ENCODE measurements around the gene RASSF9.

The RASSF9 gene

DNA sequence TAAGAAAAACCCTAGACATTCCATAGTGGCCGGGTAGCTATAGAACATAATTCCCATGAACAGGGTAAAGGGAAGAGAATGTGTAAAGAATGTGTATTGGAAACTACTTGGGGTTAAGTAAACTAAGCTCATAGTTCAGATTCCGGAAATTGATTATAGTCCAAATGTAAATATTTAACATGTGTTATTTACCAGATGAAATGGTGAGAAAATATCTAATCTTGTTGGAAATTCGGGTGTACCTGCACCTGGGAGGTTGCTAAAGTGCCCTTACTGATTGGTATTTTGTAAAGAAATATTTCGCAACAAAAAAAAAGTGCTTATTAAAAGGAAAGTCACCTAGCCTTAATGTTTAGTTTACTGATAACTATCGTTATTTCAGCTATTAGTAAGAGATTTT, 14.4 kb downstream of the RASSF9 start:
- no peak for DNase-seq (ENCODE audit: extremely low read depth in 1 of 2, low read depth in 1 of 2)

DNA sequence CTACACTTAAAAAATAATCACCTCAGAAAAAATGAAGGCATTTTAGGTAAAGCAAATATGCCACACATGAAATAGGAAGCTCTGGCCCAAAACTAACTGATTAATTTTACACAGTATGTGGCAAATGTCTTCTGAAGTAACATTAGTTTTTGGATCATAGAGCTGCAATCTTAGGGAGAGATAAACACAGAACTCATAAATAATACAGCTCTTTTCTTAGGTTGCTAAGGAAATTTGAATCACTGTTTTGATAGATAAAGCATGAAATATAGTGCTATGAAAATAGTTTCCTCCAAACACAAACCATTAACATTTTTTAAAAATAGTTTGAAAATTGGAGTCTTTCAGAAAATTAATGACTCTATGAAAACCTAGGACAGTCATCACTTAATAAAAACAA, 15.0 kb downstream of the RASSF9 start:
- no peak for DNase-seq (ENCODE audit: extremely low read depth in 1 of 2, low read depth in 1 of 2)

- no peak for DNase-seq (ENCODE audit: extremely low read depth in 1 of 2, low read depth in 1 of 2)
Observed at GRCh38 chr12:85820101-85820500, 16.1 kb downstream of the RASSF9 start.

- no peak for DNase-seq (ENCODE audit: extremely low read depth in 1 of 2, low read depth in 1 of 2)
Observed at GRCh38 chr12:85814741-85815140, 21.5 kb downstream of the RASSF9 start.

DNA sequence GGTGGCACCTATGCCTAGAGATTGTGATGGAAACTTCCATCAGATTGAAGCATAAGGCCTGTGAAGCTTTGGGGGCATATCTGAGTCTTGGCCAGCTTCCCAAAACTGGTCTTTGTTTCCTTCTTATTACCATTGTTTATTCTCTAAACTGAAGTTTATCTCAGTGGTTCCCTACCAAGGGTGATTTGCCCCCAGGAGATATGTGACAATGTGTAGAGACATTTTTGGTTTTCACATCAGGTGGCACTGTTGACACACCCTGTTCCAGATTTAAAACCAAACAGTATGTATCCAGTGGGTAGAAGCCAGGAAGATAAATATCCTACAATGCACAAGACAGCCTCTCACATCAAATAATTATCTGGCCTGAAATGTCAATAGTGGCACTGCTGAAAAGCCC, 22.1 kb downstream of the RASSF9 start:
- no peak for DNase-seq (ENCODE audit: extremely low read depth in 1 of 2, low read depth in 1 of 2)

- DNase-seq (ENCODE audit: extremely low read depth in 1 of 2, low read depth in 1 of 2), result no peak
Observed at GRCh38 chr12:85809500-85809899, 26.7 kb downstream of the RASSF9 start.

GRCh38 chr12:85807730-85808129, 28.5 kb downstream of the RASSF9 start:
- no peak for DNase-seq (ENCODE audit: extremely low read depth in 1 of 2, low read depth in 1 of 2)

DNA sequence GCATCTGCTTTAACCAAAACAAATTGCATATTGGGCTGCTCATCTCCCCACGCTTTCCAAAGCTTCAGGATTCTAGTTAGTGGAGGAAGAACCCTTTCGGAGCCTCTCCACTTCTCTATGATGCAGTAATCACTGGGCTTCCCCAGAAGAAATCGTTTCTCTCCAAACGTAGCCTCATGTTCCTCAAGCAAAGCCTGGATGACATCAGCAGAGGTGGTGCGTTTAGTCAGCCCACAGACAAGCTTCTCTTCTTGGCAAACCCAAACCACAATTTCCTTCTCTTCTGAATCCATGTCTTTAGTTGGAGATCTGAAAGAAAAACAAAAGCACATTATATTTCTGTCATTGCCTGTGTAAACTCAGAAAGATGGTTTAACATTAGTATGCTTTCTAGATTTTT, 30.6 kb downstream of the RASSF9 start:
- no peak for DNase-seq (ENCODE audit: extremely low read depth in 1 of 2, low read depth in 1 of 2)

DNA sequence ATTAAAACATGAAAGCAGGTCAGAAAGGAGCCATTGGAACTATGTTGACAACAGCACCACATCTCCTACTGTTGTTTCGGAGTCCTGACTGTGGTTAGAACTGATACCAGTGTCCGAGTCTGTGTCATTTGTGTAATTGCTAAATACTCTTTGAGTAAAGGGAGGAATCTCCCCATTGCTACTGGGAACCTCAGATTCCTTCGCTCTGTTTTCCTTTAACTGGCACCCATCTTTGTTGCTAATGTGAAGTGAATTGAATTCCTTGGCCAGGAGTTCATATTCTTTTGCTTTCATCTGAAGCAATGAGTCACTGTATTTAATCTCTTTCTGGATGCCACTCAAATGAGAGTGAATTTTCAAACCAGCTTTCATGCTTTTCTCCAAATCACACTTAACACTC, 31.5 kb downstream of the RASSF9 start:
- DNase-seq (ENCODE audit: extremely low read depth in 1 of 2, low read depth in 1 of 2), result no peak

- no peak for DNase-seq (ENCODE audit: extremely low read depth in 1 of 2, low read depth in 1 of 2)
Observed at GRCh38 chr12:85803923-85804322, 32.3 kb downstream of the RASSF9 start.

DNA sequence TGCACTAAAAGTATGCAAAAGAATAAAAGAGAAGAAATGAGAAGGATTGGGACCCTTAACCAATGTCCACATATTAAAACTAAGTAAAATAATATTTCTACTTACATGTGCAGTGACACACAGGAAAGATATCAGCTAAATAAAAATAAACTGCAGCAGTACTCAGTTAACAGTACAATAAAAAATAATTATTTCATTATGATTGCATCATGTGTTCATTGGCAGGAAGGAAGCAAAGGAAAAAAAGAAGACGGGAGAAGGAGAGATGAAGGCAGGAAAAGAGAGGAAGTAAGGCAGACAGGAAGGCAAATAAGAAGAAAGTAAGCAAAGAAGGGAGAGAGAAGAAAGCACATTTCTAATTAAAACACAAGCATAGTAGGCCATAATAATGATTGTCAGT, 33.0 kb downstream of the RASSF9 start:
- no peak for DNase-seq (ENCODE audit: extremely low read depth in 1 of 2, low read depth in 1 of 2)

- DNase-seq (ENCODE audit: extremely low read depth in 1 of 2, low read depth in 1 of 2), result no peak
Observed at GRCh38 chr12:85798122-85798521, 38.1 kb downstream of the RASSF9 start.

DNA sequence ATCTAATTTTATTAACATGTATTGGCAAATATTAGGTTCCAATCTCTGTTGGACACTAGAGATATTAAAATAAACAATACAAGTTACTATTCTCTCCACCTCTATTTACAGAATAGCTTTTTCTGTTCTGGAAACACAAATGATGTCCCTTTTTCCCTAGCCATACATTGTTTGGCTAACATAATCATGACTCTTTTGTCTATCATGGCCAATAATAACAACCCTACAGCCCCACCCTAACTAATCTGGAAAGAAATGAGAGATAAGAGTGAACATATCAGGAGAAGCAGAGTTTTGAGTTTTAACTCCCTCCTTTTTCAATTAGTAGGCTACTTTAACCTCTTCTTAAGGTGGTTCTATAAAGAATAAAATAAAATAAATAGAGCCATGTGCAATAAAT, 40.2 kb downstream of the RASSF9 start:
- no peak for DNase-seq (ENCODE audit: extremely low read depth in 1 of 2, low read depth in 1 of 2)

GRCh38 chr12:85794531-85794930, 41.7 kb downstream of the RASSF9 start:
- DNase-seq (ENCODE audit: extremely low read depth in 1 of 2, low read depth in 1 of 2), result no peak

DNA sequence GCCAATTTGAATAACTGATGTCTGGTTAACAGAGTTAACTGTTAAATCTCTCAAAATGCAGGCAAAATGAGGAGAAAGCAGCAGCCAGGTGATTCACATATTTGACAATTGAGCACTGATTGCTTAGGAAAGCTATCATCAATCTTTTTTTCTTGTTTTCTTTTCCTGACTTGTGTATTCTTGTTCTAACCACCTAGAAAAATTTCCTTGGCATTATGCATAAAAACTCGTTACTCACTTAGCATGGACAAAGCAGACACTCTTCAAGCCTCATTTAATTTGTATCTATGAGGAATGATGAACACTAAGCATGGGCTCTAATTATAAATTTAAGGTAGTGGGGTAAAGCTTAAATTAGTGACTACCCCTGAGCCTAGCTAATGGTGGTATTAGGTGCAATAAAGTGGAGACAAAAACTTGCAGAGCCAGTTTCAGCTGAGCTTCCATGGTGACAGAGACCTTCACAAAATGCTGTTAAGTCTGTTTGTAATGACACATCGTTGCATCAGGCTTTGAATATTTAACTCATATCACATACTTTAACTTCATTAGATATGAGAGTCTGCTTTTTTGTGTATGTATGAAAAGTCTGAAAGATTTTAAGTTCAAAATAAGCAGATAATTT, 52.0 kb downstream of the RASSF9 start:
- no peak for DNase-seq (ENCODE audit: extremely low read depth in 1 of 2, low read depth in 1 of 2)

- DNase-seq (ENCODE audit: extremely low read depth in 1 of 2, low read depth in 1 of 2), result no peak
Observed at GRCh38 chr12:85782711-85783110, 53.5 kb downstream of the RASSF9 start.

- no peak for DNase-seq (ENCODE audit: extremely low read depth in 1 of 2, low read depth in 1 of 2)
Observed at GRCh38 chr12:85781766-85782165, 54.4 kb downstream of the RASSF9 start.

- DNase-seq (ENCODE audit: extremely low read depth in 1 of 2, low read depth in 1 of 2), result no peak
Observed at GRCh38 chr12:85779768-85780167, 56.4 kb downstream of the RASSF9 start.

GRCh38 chr12:85775091-85775490, 61.1 kb downstream of the RASSF9 start:
- no peak for DNase-seq (ENCODE audit: extremely low read depth in 1 of 2, low read depth in 1 of 2)

GRCh38 chr12:85765453-85765869, 70.7 kb downstream of the RASSF9 start:
- DNase-seq (ENCODE audit: extremely low read depth in 1 of 2, low read depth in 1 of 2), result no peak

DNA sequence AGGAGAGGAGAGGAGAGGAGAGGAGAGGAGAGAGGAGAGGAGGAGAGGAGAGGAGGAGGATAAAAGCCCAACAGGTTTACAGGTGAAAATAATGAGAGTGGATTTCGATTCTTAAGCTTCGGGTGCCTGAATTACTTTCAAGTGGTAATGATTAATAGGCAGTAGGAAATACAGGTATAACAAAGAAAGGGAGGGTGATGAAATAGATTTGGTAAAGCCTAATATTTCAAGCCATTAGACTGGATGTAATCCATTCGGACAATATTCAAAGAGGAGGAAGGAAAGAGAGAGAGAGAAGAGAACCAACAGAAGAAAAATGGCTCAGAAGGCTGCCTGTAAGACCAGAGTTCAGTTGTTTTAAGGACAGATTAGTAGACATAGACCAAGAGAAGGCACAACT, 76.6 kb downstream of the RASSF9 start:
- no peak for DNase-seq (ENCODE audit: extremely low read depth in 1 of 2, low read depth in 1 of 2)

DNA sequence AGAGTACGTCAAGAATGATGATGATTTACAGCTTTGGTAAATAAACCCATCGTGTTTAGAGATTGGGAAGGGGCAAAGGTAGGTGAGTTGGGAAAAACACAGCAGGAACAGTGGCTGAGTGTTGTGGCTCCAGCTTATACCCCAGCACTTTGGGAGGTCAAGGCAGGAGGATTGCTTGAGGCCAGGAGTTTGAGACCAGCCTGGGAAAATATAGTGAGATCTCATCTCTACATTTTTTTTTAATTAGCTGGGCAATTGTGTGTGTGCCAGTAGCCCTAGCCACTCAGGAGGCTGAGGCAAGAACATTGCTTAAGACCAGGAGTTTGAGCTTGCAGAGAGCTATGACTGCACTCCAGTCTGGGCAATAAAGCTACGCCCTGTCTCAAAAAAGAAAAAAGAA, 77.1 kb downstream of the RASSF9 start:
- no peak for DNase-seq (ENCODE audit: extremely low read depth in 1 of 2, low read depth in 1 of 2)

DNA sequence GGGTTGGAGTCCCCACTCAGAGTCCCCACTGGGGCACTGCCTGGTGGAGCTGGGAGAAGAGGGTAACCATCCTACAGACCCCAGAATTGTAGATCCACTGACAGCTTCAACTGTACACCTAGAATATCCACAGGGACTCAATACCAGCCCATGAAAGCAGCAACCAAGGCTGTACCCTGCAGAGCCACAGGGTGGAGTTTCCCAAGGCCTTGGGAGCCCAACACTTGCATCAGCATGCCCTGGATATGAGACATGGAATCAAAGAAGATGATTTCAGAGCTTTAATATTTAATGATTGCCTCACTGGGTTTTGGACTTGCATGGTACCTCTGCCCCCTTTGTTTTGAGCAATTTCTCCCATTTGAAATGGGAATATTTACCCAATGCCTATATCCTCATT, 80.4 kb downstream of the RASSF9 start:
- no peak for DNase-seq (ENCODE audit: extremely low read depth in 1 of 2, low read depth in 1 of 2)

Data from activated CD8-positive, alpha-beta memory T cell treated with anti-CD3 and anti-CD28 coated beads for 1 hour (primary cell).